Stimulated activated CD8-positive, alpha-beta memory T cell treated with anti-CD3 and anti-CD28 coated beads, Interleukin-15, amount 100 ng/mL, for 48 hours (primary cell): Measurements from ENCODE around the gene ARL8B.
"Not testable (repeated sequence)": the region's sequence is repeated elsewhere in the genome, so short reads cannot be mapped to it uniquely, and the experiment has no call there.

Experiments
- DNase-seq, 2 donors: peaks; one replicate each; pipeline ENCODE4 v3.0.0-alpha.2; 2020; ENCODE audit warnings: low read depth in 2 of 2

The ARL8B gene

GRCh38 chr3:5122030-5122740 is at the start of gene ARL8B:
Gene ARL8B, plus strand, starts transcription at chr3:5122292. Its CDS starts 174 bp downstream, at chr3:5122466.
- DNase-seq = peak; percentile 89 to 90

GRCh38 chr3:5073374-5074085 is 48.6 kb upstream of the ARL8B start:
- DNase-seq = no peak

DNA sequence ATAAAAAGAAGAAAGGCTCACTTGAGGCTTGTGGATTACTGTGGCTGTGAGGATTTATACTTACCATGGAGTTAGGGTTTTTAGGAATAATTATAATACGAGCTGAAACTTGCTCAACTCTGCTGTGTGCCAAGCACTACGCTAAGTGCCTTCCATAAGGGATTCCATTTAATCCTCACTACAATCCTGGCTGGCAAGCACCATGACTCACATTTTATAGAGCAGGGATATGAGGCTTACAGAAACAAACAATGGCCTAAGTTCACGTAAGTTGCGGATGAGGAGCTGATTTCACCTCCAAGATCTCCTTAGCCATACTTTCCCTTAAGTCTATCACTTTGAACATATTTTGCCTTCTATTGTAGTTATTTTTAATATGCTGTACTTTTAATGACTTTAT is 43.9 kb upstream of the ARL8B start:
- no peak for DNase-seq

DNA sequence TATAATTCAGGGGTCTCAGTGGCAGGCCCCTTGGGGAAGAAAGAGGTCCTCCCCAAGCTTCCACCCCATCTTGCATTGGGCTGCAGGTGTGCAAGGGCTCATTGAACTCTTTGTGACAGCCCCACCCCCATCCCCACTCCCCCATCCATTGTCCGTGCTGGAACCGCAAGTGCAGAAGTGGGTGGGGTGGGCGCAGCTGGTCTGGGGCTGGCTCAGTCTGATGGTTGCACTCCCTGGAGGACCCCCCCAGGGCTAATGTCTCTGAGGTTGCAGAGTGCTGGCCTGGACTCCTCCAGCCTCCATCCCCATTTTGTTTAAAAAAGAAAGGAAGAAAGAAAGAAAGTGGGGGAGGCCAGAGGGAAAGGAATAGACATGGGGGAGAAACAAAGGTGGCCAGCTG is 42.3 kb upstream of the ARL8B start:
- no peak for DNase-seq

GRCh38 chr3:5080779-5081550 is 41.1 kb upstream of the ARL8B start:
- no peak for DNase-seq

DNA sequence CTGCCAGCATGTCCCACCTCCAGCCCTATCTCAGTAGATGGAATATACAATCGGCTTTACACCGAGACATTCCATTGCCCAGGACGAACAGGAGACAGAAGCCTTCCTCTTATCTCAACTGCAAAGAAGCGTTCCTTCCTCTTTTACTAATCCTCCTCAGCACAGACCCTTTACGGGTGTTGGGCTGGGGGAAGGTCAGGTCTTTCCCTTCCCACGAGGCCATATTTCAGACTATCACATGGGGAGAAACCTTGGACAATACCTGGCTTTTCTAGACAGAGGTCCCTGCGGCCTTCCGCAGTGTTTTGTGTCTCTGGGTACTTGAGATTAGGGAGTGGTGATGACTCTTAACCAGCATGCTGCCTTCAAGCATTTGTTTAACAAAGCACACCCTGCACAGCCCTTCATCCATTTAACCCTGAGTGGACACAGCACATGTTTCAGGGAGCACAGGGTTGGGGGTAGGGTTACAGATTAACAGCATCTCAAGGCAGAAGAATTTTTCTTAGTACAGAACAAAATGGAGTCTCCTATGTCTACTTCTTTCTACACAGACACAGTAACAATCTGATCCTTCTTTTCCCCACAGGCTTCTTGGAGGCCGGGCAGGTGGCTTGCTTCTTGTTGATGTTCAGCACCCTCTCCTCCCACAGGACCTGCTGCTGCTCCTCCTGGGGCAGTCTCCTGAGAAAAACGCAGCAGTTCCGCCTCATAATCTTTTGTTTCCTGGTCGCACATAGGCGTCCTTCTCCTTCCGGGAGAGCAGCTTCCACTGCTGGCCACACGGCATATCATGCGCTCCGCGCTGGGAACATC is 39.9 kb upstream of the ARL8B start:
- not testable (repeated sequence) for DNase-seq

- DNase-seq = no peak
These were observed 39.3 kb upstream of the ARL8B start for GRCh38 chr3:5082789-5083115.

DNA sequence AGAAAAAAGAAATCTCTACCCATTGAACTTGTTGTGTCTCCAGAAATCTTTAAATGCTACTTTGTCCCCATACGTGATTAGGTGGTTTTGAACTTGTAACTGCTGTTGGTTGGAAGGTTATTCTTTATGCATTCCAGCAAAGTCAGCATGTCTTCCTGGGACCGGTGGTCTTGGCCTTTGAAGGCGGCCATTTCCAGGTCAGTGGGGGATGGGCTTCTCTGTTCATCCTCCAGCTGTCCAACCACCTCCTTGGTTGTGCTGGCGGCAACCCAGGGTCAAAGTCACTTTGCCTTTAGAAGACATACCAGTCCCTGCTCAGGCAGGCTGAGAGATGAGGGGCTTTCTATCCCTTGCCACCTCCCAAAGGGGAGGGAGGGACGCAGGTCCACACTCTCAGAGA is 37.9 kb upstream of the ARL8B start:
- no peak for DNase-seq

GRCh38 chr3:5086708-5087107 is 35.4 kb upstream of the ARL8B start:
- no peak for DNase-seq

GRCh38 chr3:5087209-5087608 is 34.9 kb upstream of the ARL8B start:
- no peak for DNase-seq

DNA sequence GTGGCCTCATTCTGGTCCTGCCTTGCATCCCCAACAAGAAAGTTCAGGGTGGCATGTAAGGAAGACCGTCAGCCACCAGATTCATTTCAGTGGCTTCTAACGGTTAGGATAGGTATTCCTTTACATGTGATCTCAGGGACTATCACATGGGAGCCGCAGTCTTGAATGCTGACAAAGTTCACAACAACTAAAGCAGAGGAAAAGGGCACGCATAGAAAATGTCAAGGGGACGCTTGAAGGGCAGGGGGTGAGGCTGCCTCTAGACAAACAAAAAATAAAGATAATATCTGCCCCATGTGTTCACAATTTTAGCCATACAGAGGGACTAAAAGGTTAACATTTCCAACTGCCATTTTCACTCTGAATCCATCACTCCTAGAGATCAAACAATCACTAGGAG is 31.9 kb upstream of the ARL8B start:
- DNase-seq = no peak

DNA sequence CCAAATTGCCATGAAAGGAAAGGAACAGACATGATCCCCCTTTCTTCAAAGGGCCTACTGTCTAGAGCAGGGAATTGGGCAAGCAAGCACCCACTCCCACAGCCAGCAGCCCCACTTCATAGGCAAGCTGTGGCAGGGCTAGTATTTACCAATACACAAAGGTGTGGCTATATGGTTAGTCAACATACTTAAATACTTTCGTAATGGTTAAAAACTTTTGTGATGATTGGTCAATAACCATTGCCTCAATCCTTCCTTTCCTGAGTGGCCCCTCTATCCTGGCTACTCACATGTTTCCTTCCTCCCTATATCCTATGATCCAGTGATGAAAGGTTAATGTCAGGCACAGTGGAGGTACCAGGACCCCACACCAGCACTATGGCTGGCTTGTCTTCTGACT is 30.1 kb upstream of the ARL8B start:
- DNase-seq = no peak

DNA sequence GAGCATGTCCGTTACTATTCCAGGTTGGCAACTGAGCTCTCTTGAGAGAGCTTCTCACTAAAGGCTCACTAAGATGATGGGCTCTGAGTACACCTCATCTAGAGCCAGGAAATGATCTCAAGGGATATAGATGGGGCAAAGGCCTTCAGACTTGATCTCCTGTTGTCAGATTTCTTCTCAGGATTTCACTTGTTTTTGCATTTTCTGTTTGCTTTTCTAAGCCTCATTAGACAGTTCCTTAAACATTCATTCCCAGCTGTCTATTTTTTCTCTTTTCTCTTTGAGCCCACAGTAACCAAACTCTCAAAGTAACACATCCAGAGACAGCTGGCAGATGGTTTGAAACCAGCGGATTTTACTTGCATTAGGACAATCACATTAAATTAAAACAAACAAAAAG is 28.4 kb upstream of the ARL8B start:
- no peak for DNase-seq

GRCh38 chr3:5095886-5096285 is 26.2 kb upstream of the ARL8B start:
- DNase-seq = peak in 1 of 2 donors; percentile 12

DNA sequence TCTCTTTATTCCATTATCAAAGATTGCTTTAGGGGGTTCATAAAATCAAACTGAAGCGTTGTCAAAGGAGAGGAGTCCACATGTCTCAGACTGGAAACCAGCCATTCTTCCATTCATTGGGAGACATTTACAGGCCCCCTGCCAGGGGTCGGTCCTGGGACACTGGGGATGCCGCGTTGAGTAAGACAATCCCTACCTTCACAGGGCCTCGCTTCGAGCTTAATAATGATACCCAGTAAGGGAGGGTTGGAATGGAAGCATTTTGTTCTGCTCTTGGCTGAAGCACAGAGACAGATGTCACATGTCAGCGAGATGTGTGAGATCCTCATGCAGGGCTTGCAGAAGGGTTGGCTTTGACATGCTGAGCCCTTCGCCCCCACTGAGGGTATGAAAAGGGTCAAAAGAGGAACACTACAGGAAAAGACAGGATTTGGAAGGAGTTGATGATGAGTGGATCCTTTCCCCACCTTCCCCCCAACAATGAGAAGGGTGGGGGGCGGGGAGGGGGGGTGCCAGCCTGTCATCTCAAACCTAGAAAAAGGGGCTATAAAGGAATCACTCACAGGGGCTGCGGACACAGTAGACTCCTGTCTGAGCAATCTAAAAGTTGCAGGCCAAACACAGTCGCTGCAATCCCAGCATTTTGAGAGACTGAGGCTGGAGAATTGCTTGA is 25.6 kb upstream of the ARL8B start:
- DNase-seq = no peak

- no peak for DNase-seq
These were observed 23.7 kb upstream of the ARL8B start for GRCh38 chr3:5098346-5098745.

DNA sequence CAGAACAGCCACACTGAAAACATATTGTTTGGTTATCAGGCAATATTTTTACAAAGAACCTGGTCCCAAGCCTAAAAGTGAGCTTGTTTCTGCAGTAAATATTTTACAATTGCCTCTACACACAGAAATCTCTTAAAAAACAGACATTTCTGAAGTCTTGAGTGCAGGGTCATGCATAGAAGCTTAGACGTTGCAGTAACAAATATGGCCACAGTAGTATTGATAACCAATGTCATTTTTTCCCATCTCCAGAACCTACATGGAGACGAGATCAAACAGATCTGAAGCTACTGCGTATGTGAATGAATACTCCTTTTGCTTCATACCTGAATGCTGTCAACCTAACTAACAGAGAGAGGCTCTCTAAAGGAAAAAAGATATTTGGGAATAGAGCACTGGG is 19.6 kb upstream of the ARL8B start:
- DNase-seq = no peak

GRCh38 chr3:5103743-5104142 is 18.3 kb upstream of the ARL8B start:
- no peak for DNase-seq

DNA sequence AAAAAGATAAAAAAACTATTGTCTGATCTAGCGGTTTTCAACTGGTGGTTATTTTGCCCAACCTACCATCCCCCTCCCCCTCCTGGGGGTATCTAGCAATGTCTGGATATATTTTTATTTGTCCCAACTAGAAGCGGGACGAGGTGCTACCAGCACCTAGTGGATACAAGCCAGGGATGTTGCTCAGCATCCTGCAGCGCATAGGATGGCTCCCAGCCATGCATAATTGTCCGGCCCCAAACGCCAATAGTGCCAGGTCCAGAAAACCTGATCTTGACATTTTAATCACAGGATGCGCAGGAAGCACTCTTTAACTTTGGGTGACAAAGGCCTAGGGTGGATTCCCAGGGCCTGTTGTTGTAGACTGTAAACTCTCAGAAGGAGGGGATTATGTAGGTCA is 17.0 kb upstream of the ARL8B start:
- no peak for DNase-seq

GRCh38 chr3:5106371-5106770 is 15.7 kb upstream of the ARL8B start:
- DNase-seq = not testable (repeated sequence)

DNA sequence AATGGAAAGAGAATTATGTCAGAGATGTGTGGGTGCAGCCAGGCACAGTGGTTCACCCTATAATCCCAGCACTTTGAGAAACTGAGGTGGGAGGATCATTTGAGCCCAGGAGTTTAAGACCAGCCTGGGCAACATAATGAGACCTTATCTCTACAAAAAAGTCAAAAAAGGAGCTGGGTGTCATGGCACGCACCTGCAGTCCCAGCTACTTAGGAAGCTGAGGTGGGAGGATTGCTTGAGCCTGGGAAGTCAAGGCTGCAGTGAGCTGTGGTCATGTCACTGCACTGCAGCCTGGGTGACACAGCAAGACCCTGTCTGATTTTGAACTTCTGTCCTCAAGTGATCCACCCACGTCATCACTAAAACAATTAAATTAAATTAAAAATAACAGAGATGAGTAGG is 15.2 kb upstream of the ARL8B start:
- DNase-seq = not testable (repeated sequence)
